IPS-18c (cell line): ENCODE results near the gene RGMA.

Experiments
- H3K4me3 ChIP-seq: 2 replicates; pipeline ENCODE4 v1.7.0; 2013; ENCODE audit warnings: low read depth, mild to moderate bottlenecking, low read length, moderate library complexity; ENCODE audit not compliant: insufficient read depth
- H3K9me3 ChIP-seq: one replicate; pipeline ENCODE4 v1.6.1; 2013; ENCODE audit warnings: mild to moderate bottlenecking, low read length, moderate library complexity; ENCODE audit not compliant: control insufficient read depth, insufficient read depth

RGMA gene

DNA sequence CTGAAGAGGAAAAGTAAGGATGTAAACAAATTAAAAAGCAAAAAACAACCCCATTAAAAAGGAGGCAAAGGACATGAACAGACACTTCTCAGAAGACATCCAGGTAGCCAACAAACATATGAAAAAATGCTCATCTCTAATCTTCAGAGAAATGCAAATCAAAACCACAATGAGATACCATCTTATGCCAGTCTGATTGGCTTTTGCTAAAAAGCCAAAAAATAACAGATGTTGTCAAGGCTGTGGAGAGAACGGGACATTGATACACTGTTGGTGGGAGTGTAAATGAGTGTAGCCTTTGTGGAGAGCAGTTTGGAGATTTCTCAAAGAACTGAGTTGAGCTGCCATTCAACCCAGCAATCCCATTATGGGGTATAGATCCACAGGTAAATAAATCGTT is 18.6 kb upstream of the RGMA start:
- no peaks in the 10 kb centered on the region for H3K9me3 ChIP-seq
- no peak overlapping the region for H3K4me3 ChIP-seq

DNA sequence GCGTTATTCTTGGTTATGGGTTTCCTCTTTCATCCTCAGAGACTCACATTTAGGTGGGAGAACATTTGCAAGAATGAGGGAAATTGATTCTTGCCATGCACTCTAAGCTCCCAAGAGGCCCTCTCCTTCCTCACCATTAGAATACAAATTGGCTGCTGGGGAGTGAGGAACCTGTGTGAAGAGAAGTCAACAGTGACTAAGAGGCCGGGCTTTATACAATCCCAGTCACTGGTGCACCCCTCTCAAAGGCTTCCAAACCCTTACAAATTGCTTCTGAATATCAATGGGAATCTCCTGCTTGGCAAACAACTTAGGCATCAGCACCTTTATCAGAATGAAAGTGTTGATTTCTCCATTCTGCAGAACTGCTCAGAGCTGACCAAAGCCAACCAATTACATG is 16.5 kb upstream of the RGMA start:
- Histone ChIP-seq H3K4me3 (no peak overlapping the region), H3K9me3 (no peaks in the 10 kb centered on the region)

DNA sequence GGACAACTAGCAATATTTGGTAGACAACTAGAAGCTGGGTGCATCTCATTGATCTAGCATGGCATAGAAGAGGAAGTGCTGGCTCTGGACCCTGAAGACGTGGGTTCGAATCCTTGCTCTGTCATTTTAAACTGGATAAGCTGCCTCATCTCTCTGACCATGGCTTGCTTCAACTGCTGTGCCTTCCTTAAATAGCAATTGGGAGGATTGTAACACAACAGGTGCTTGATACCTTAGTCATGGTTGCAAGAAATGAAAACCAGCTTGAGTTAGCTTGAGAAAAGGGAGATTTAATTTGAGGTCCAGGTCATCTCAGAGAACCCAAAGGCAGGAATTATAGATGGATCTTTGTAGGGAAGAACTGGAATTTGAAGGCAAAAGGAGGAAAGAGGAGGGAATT is 14.8 kb upstream of the RGMA start:
- Histone ChIP-seq H3K4me3 (no peak overlapping the region), H3K9me3 (no peaks in the 10 kb centered on the region)

DNA sequence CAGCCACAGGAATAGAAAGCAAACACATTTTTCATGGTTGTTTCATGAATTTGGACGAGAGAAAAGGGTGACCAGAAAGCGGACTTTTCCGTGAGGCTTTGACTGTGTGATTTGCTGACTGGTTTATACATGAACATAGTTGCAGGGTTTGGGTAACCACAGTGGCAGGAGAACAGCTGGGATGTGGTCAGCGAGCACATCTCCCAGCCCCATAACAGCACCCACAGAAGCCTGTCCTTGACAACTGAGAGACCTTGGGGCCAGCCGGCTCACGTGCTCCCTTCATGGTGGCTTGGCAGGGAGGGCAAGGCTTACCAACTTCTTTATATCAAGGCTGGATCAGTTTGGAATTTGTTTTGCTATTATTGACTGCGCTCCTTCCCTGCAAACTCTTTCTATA is 13.2 kb upstream of the RGMA start:
- no peak overlapping the region for H3K4me3 ChIP-seq

DNA sequence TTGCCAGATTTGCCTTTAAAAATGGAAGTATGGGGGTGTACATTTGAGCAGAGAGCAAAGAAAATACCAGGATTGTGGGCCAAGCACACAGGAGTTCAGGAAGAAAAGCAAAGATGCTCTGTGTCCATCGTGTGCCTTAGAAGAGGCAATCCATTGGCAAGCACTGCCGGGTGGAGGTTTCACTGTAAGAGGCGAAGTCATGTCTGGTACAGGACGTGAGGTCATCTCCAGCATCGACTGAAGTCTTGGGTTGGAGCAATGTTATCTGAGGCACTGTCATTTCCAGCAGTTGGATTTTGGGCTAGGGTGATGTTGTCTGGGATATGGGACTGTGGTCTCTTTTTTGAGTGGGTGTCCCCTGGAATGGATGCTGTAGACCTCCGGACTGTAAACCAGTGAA is 4.8 kb upstream of the RGMA start:
- no peak overlapping the region for H3K4me3 ChIP-seq
- peaks cover 5% of the 10 kb centered on the region for H3K9me3 ChIP-seq

More for the DNA sequence above, 13.2 kb upstream of the RGMA start:
- H3K9me3 ChIP-seq, result peaks cover 2% of the 10 kb centered on the region

DNA sequence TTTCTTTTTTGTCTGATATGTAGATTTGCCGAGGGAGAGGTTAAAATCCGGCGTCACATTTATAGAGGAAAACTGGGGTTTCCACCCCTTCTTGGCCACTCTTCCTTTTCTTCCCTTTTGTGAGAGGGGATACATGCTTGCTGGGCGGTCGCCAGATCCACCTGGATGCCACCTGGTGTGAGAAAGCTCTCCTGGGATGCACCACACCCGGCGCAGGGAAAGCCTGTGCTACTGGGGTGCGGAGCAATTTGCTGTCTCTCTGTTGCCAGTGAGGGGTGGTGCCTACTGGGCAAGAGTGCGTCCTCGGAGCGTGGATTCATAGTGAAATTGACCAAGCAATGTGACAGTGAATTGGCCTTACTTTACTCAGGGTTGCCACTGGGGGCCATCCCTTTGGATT is 2.5 kb upstream of the RGMA start:
- no peak overlapping the region for H3K4me3 ChIP-seq
- peaks cover 2% of the 10 kb centered on the region for H3K9me3 ChIP-seq

DNA sequence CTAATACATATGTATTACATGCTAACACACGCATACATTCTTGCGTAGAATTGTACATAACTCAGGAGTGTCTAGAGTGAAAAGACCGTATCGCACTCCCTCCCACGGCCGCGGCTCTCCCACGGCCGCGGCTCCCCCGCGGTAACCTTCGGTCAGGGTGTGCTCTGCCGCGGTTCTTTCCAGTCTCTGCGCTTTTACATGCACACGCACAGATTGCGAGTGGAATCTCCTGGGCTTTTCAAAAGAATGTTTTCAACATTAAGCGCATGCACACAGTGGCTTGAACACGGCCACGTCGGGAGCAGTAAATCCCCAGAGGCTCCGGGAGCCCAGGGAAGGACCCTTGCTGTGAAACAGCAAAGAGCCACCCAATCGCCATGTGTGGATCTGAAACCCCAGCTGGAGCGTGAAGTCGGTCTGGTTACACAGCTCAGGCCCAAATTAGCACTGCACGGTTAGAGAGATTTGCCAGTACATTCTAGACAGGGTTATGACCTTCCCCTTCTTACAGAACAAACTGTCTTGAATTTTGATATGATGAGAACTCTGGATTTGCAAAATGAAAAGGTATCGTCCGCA is 805 bp upstream of the RGMA start:
- H3K4me3 ChIP-seq, result peak overlapping the region; percentile 63

DNA sequence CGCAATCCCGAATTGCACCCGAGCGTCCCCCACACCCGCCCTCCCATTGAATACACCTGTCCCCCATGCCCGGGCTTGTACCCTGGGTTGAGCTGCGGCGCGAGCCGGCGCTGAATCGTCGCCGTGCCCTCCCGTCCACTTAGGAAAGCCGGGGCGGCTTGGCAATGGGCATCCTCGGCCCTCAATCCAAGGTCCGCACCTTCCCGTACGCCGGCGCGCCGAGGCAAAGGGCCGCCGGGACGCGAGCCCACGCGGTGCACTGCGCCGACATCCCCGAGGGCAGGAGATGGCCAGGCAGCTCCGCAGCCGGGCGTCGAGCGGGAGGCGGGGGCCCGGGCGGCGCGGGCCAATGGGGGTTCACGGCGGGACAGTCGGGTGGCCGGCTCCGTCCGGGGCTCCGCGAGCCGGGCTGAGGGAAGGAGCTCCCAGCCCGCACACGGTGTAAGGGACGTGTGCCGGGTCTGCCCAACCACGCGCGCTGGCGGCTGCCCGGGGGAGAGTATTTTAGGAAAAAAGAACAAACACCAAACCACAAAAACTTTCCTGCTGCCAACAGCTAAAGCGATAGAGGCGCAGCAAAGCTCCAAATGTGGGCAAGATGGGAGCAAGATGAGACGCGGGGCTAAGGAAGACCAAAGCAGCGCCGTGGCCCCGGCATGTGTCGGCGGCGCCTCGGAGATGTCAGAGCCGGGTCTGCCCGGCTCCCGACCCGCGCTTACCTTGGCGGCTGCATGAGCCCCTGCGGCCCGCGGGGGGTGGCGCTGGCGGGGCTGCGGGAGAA is 621 bp downstream of the RGMA start:
- Histone ChIP-seq H3K4me3 (peak overlapping the region; percentile 64), H3K9me3 (no peaks in the 10 kb centered on the region)

More for the DNA sequence above, 805 bp upstream of the RGMA start:
- H3K9me3 ChIP-seq, result peaks cover 2% of the 10 kb centered on the region

DNA sequence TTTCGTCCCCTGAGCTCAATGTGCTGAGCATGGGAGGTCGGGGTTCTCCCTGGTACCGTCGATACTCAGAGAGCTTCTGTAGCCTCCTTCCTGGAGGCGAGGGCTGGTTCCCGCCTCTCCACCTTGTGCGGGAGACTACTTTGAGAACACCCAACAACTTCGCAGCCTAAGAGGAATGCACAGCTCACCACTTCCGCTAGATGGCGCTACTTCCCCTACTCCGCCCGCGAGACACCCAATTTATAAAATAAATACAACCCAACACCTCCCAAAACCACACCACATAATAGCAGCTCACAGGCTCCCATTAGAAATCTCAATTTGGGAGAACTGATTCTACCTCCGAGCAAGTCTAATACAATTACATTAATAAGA is 1.2 kb downstream of the RGMA start:
- H3K9me3 ChIP-seq, result no peaks in the 10 kb centered on the region
- H3K4me3 ChIP-seq, result peak overlapping the region; percentile 64

DNA sequence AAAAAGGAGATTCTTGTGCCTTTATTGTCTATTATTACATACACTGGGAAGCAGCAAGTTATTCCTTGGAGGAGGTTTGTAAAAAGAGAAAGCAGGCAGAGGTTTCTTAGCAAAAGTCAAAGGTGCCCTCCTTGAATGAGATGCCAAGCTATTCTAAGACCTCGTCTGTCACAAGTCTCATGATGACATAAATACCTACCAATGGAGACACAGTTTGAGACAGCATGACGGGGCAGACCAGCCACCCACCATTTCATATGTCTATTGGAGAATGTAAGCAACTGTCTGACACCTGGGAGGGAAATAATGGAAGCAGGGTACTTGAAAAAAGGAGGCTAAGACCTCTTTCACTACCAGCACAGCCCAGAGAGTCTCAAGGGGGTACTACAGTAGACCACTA is 2.2 kb downstream of the RGMA start:
- H3K9me3 ChIP-seq, result no peaks in the 10 kb centered on the region
- H3K4me3 ChIP-seq, result no peak overlapping the region; the same call in 1 of the 2 replicates

DNA sequence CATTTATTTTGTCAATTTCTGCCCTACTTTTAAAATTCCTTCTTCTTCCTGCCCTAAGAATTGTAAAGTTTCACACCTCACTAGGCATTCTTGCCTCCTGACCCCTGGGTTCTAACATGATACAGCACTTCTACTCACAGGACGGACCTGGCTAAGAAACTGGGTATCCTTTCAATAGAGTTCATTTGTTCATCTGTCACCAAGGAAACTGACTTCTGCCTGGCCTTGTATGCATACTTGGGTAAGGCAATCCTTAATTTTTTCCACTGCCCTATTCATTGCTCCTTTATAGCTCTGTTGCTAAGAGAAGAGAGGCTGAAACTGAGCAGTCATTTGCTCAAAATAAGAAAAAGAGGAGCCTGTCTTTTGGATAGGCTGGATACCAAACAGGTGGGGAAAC is 3.3 kb downstream of the RGMA start:
- no peaks in the 10 kb centered on the region for H3K9me3 ChIP-seq
- no peak overlapping the region for H3K4me3 ChIP-seq

DNA sequence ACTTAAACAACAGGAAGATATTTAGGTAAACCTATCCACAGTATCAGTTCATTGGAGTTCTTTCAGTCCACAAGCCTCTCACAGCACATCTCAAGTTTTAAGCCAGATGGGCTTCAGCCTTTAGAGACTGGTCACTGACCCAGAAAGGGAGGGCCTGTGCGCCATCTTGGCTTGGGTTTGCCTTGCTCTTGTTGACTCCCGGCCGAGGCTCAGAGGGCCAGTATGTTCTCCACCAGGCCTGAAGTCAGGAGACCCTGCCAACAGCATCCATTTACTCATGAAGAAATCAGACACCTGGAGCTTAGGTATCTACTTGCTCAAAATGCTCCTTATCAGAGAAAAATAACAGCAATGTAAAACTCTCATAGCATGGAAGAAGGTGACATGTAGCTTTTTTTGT is 6.2 kb downstream of the RGMA start:
- H3K4me3 ChIP-seq, result no peak overlapping the region
- H3K9me3 ChIP-seq, result no peaks in the 10 kb centered on the region

DNA sequence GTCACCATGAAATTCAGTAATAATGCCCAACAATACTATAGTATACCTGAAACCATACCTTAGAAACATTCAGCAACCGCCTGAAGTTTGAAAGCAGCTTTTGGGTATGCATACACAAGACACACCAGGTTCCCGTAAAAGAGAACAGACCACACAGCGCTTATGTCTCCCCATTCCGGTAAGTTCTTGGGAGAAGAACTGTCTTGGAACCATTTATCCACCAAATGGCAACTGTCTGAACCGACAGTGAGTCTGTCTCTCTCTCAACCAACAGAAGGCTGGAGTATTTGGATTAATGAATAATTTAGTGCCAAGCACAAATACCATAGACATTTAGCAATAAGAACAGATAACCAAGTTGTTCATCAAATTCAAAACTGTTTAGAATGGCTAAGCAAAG is 7.6 kb downstream of the RGMA start:
- H3K9me3 ChIP-seq, result no peaks in the 10 kb centered on the region
- no peak overlapping the region for H3K4me3 ChIP-seq

DNA sequence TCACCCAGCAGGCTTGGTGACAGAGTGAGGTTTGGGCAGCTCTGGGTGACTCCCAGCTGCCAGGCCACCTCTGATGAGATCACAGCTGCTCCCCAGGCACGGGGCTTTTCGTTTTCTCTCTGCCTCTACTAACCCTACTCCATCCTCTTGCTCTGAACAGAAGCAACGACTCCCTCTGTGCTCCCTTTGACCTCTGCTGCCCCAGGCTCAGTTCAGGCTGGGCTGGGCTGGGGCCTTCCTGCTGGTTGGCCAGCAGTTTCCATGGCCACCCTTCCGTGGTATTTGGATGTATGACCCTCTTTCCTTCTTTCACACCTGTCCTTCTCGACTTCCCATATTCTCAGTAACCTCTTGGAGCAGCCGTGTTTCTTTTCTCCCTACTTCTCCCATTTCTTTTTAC is 8.6 kb downstream of the RGMA start:
- Histone ChIP-seq H3K9me3 (peaks cover 3% of the 10 kb centered on the region), H3K4me3 (no peak overlapping the region)

DNA sequence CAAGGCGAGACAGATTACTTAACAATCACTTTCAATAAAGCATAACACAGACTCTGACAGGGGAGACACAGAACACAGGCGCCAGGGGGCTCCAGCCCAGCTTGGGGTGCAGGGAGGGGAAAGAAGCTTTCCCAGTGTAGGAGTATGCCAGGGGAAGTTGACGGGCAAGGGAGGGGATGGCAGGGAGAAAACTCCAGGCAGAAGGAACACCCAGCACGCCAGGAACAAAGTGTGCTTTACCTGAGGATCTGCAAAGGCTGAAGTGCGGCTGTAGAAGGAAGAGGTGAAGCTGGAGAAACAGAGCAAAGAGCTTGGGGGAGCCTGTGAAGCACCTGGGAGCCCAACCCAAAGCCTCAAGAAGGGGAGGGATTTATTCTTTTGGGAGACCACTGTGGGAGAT is 12.1 kb downstream of the RGMA start:
- Histone ChIP-seq H3K9me3 (peaks cover 3% of the 10 kb centered on the region), H3K4me3 (no peak overlapping the region)

DNA sequence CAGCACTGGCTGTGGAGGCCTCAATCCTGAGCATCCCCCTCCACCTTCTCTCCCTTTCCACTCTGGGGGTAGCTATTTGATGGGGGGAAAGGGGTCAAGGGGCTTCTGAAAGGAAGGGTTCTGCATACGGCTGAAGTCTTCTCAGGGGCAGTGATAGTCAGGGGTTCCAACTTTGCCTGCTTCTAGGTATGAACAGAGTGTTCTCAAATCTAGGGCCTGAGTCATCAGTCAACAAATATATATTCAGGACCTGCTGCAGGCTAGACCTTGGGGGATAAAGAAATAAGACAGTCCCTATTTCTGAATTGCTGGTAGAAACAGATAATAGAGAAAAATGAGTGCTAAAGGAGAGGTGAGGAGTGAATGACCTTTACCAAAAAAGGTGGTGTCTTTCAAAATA is 12.8 kb downstream of the RGMA start:
- Histone ChIP-seq H3K4me3 (no peak overlapping the region), H3K9me3 (peaks cover 3% of the 10 kb centered on the region)

DNA sequence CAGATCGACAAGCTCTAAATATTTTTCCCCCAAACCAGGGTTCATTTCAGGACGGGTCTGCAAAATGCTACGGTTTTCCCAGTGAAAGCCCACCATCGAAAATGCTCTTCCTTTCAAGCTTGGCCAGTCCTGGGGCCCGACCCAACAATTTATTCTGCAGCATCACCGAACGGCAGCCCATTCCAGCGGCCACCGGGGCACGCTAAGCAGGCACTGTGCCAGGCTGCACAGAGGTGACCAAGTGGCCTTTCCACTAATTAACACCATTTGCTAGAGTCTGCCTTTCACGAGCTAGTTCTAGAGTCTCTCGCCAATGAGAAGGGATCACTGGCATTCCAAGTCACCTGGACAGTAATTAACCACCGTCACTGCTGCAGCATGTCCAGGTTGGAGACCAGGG is 14.4 kb downstream of the RGMA start:
- no peak overlapping the region for H3K4me3 ChIP-seq
- H3K9me3 ChIP-seq, result peaks cover 3% of the 10 kb centered on the region

DNA sequence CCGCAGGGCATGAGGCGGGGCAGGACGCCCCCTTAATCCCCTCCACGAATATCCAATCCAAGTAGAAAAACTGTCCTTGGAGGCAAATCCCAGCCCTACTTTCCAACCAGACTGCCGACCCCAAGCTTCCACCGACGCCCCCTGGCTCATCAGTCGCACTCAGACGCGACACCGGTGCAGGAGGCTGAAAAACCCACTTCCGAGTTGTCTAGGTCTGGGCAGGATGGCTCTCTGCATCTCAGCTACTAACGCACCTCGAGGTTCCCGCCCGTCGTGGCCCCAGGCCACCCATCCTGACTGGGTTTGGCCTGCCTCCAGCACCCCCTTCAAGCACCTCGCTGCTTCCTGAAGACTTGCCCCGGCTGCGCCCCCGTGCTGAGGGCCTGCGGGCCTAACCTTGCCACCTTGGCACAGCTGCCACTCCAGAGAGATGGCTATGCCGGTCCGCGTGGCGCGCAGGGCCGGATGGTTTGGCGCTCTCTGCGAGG is 15.5 kb downstream of the RGMA start:
- Histone ChIP-seq H3K4me3 (peak overlapping the region; percentile 94), H3K9me3 (peaks cover 3% of the 10 kb centered on the region)
